Retinal pigment epithelial cell (primary cell): ENCODE measurements around the gene TRAPPC10.

ENCODE experiments used
- DNase-seq: peaks from one replicate; pipeline ENCODE4 v3.0.0-alpha.2; 2010; ENCODE audit warnings: low read depth
- H3K4me3 ChIP-seq: 2 replicates; pipeline ENCODE4 v1.5.1; 2011; ENCODE audit warnings: mild to moderate bottlenecking, low read length, control low read depth, moderate library complexity
- CTCF ChIP-seq: conservative IDR thresholded peaks from 2 replicates; pipeline ENCODE4 v1.5.1; 2011; ENCODE audit warnings: low read depth, low read length, control low read depth, inconsistent platforms

The TRAPPC10 gene

DNA sequence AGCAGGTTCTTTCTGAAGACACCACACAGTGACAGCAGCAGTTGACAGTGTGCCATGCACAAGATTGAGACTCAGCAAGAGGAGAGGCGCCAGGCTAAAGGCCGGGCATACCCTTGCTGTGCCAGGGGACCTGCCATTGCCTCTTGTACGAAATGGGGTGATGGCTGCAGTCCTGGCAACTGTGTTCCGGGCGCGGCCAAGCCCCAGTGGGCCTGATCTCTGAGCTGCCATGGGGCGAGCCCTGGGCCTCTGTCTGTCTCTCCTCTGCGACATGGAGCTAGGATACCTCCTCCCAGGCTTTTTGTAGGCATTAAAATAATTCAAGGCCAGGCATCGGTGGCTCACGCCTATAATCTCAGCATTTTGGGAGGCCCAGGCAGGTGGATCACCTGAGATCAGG, 9.6 kb upstream of the TRAPPC10 start:
- no peak overlapping the region for H3K4me3 ChIP-seq
- TF ChIP-seq CTCF = no peak
- no peak for DNase-seq

- no peak for TF ChIP-seq CTCF
- H3K4me3 ChIP-seq = no peak overlapping the region
These were observed 8.7 kb upstream of the TRAPPC10 start for GRCh38 chr21:44003307-44003966.

GRCh38 chr21:44005071-44005470, 7.0 kb upstream of the TRAPPC10 start:
- no peak for DNase-seq
- H3K4me3 ChIP-seq = no peak overlapping the region
- no peak for TF ChIP-seq CTCF

More at GRCh38 chr21:44003307-44003966, 8.7 kb upstream of the TRAPPC10 start:
- DNase-seq = no peak

- no peak overlapping the region for H3K4me3 ChIP-seq
- no peak for TF ChIP-seq CTCF
These were observed 6.5 kb upstream of the TRAPPC10 start for GRCh38 chr21:44005593-44005992.

DNA sequence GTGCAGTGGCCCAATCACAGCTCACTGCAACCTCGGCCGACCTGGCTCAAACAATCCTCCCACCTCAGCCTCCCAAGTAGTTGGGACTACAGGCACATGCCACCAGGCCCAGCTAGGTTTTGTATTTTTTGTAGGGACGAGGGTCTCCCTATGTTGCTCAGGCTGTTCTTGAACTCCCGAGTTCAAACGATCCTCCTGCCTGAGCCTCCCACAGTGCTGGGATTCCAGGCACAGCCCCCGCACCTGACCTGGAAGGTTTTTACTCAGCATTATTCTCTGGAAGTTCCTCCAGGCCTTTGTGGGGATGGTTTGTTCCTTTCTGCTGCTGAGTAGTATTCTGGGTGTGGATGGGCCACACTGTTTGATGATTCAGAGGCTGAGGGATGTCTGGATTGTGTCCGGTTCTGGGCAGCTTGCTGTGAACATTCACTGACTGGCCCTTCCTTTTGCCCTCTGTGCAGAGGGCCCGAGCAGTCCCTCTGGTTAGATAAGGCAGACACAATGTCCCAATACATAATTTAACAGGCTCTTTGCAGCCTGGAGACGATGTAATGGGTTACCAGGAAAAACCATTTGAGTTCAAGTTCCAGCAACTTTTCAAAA, 6.0 kb upstream of the TRAPPC10 start:
- TF ChIP-seq CTCF = no peak
- H3K4me3 ChIP-seq = no peak overlapping the region
- peak; percentile 49 for DNase-seq

More at GRCh38 chr21:44005593-44005992, 6.5 kb upstream of the TRAPPC10 start:
- no peak for DNase-seq

DNA sequence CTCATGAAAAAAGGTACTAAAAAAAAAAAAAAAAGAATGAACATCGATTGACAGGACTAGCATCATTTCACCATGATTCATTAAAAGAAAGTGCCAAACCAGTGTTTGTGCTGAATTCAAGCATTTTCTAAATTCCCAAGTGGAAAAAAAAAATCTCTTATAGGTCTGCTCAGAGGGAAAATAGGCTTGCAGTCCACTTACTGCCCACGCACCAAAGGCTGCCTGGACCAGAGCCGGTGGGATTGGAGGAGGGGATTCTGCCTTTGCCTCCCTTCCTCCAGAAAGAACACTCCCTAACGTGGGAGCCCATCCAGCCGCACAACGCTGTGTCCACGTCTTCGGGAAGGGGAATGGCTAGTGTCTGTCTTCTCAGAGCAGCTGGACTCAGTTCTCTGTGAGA, 5.5 kb upstream of the TRAPPC10 start:
- no peak for TF ChIP-seq CTCF
- H3K4me3 ChIP-seq = no peak overlapping the region

GRCh38 chr21:44010429-44010828, 1.7 kb upstream of the TRAPPC10 start:
- no peak for DNase-seq
- no peak for TF ChIP-seq CTCF
- no peak overlapping the region for H3K4me3 ChIP-seq

More for the DNA sequence above, 5.5 kb upstream of the TRAPPC10 start:
- DNase-seq = no peak
